Measurements from ENCODE around the gene DRG2.

DRG2 gene

DNA sequence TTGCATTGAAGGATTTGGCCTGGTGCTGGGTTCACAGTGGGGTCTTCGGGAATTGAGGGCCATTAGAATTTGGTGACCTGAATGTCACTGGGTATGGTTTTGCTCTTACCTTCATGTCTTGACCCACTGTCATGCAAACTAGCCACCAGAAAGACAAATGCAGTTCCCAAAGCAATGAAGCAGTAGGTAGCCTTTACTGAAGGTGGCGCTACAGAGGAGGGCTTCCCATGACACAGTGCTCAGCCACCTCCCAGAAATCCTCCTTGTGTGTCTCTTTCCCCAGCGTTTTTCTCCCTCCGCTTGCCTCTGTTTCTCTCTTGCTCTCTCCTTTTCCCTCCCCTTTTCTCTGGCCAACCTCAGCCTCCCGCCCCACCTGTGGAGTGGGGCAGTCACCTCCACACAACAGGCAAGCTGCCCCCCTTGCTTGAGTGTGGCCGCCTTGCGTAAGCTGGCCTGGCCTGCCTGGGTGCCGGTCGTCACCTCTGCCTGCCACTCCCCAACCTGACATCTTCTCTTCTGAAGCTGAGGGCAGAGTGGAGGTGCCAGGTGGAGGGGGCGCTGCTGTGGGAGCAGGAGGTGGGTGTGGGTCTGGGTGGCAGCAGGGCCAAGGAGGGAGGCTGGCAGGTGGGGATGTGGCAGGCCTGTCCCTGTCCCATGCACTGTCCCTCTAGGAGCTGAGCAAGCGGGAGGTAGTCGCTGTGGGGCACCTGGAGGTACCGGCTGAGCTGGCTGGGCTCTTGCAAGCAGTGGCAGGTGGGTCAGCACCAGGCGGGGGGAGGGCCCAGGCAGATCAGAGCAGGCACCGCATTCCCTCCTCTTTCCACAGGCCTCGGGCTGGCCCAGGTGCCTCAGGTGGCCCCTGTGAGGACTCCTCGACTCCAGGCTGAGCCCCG is 55.5 kb downstream of the DRG2 start:
- H3K4me3 ChIP-seq (ENCODE audit: low read depth, low read length): no peak overlapping the region
- peak; percentile 23; the same call in 1 of the 2 replicates for TF ChIP-seq CTCF (IDR thresholded peaks at IDR 0.05; ENCODE audit: low read depth, low read length)

- no peak overlapping the region for H3K4me3 ChIP-seq (ENCODE audit: low read depth, low read length)
- no peak for TF ChIP-seq CTCF (IDR thresholded peaks at IDR 0.05; ENCODE audit: low read depth, low read length)
Measured at GRCh38 chr17:18144261-18144660, 56.5 kb downstream of the DRG2 start.

GRCh38 chr17:18144855-18145254 is 57.1 kb downstream of the DRG2 start:
- no peak overlapping the region for H3K4me3 ChIP-seq (ENCODE audit: low read depth, low read length)
- TF ChIP-seq CTCF (IDR thresholded peaks at IDR 0.05; ENCODE audit: low read depth, low read length): no peak

GRCh38 chr17:18145811-18146210 is 58.1 kb downstream of the DRG2 start:
- no peak overlapping the region for H3K4me3 ChIP-seq (ENCODE audit: low read depth, low read length)
- no peak for TF ChIP-seq CTCF (IDR thresholded peaks at IDR 0.05; ENCODE audit: low read depth, low read length)

GRCh38 chr17:18146259-18146658 is 58.5 kb downstream of the DRG2 start:
- no peak for TF ChIP-seq CTCF (IDR thresholded peaks at IDR 0.05; ENCODE audit: low read depth, low read length)

GRCh38 chr17:18146980-18147379 is 59.2 kb downstream of the DRG2 start:
- no peak for TF ChIP-seq CTCF (IDR thresholded peaks at IDR 0.05; ENCODE audit: low read depth, low read length)
- H3K4me3 ChIP-seq (ENCODE audit: low read depth, low read length): no peak overlapping the region

More at GRCh38 chr17:18146259-18146658, 58.5 kb downstream of the DRG2 start:
- H3K4me3 ChIP-seq (ENCODE audit: low read depth, low read length): no peak overlapping the region

- TF ChIP-seq CTCF (IDR thresholded peaks at IDR 0.05; ENCODE audit: low read depth, low read length): no peak
Measured at GRCh38 chr17:18148586-18148985, 60.8 kb downstream of the DRG2 start.

More at GRCh38 chr17:18148586-18148985, 60.8 kb downstream of the DRG2 start:
- no peak overlapping the region for H3K4me3 ChIP-seq (ENCODE audit: low read depth, low read length)

Data from WI38 (cell line).